ENCODE data around the gene SCN10A.

GRCh38 chr3:38707730-38708129, 108.3 kb downstream of the SCN10A start:
- TF ChIP-seq CTCF (IDR thresholded peaks at IDR 0.05) (peak in 2 of 4 donors; percentile 23 to 37), POLR2A (IDR thresholded peaks at IDR 0.05) (no peak)

All from right lobe of liver (tissue), 4 donors.